ENCODE data around the gene GRIK1.

Gene GRIK1

GRCh38 chr21:29496337-29496736 is 443.5 kb downstream of the GRIK1 start:
- in situ Hi-C loops (cut with MboI; ENCODE audit: low pct_unique_long_range_greater_than_20kb, low sequenced_read_pairs), result loop anchor here (25.0 kb wide), 1 partner anchor 341 kb away; no protein-coding TSS in a partner anchor
- DNase-seq, result peak; percentile 51

DNA sequence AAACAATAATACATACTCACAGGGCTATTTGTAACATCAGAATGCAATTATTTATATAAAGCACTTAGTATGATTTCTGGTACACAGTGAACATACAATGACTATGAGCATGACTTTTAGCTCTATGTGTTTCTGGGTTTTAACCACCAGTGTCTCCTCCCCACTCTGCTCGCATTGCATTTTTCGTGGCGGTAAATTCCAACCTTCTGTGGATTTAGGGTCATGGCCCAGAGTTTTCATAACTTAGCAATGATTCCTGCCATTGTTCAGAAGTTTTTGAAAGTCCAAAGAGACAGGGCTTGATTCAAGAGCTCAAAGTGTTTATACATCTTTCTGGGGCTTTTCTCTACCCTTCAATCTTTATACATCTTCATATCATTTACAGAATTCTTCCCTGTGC is 449.8 kb downstream of the GRIK1 start:
- DNase-seq, result no peak
- in situ Hi-C loops (cut with MboI; ENCODE audit: low pct_unique_long_range_greater_than_20kb, low sequenced_read_pairs), result loop anchor here (25.0 kb wide), 1 partner anchor 347 kb away; no protein-coding TSS in a partner anchor

DNA sequence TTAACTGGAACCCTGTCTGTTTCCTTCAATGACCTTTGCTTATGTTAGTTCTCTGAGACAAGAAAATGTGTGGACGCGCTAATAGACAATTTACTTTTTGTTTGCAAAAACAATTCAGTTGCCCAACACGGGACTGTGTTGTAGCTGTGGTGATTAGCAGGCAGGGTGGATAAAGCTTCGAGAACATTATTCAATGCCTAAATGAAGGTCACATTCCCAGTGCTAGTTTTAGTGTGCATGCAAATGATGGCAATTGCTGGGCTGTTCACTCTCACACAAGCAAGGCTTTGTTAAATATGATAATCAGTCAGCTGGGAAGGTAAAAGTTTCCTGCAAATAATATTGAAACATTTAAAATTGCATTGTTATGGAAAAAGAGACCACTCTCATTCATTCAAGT is 452.6 kb downstream of the GRIK1 start:
- in situ Hi-C loops (cut with MboI; ENCODE audit: low pct_unique_long_range_greater_than_20kb, low sequenced_read_pairs), result loop anchor here (25.0 kb wide), 1 partner anchor 350 kb away; no protein-coding TSS in a partner anchor
- DNase-seq, result no peak

Measured in KBM-7 (cell line).